Fibroblast of pulmonary artery (primary cell): ENCODE results near the gene IFRD2.
"Not testable (repeated sequence)": the region's sequence is repeated elsewhere in the genome, so short reads cannot be mapped to it uniquely, and the experiment has no call there.

Experiments used
- DNase-seq: peaks from one replicate; pipeline ENCODE4 v3.0.0-alpha.2; 2010; ENCODE audit warnings: low read depth
- H3K4me3 ChIP-seq: replicated peaks from 2 replicates; pipeline ENCODE4 v1.5.1; 2011; ENCODE audit warnings: low read depth, mild to moderate bottlenecking, control low read depth, low read length, moderate library complexity
- CTCF ChIP-seq: IDR thresholded peaks from 2 replicates; pipeline ENCODE4 v1.5.1; 2011; ENCODE audit warnings: mild to moderate bottlenecking, control low read depth, low read length, inconsistent platforms; ENCODE audit errors: missing control alignments

Gene IFRD2

DNA sequence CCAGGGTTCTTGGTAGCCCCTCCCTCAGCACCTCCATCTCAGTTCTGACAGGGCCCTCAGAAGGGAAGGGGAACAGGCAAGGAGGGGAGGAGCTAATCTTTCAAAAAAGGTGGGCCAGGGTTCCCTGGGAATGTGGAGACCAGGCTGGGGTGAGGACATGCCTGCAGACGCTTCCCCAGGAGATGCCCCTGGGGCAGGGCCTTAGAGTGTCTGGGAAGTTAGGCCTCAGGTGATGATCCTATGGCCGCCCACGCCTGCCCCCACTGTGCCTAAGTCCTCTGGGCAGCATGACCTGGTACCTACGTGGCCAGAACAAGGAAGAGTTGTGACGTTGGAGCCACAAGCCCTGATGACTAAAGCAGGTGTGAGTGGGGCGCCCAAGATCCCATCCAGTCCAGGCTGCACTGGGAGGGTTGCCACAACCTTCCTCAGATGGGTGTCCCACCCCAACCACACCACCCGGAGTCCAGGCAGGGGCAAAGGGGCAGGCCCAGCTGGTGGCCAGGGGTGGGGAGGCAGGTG lies 27.2 kb downstream of the IFRD2 start:
- TF ChIP-seq CTCF = no peak
- DNase-seq = no peak
- no peak overlapping the region for H3K4me3 ChIP-seq

DNA sequence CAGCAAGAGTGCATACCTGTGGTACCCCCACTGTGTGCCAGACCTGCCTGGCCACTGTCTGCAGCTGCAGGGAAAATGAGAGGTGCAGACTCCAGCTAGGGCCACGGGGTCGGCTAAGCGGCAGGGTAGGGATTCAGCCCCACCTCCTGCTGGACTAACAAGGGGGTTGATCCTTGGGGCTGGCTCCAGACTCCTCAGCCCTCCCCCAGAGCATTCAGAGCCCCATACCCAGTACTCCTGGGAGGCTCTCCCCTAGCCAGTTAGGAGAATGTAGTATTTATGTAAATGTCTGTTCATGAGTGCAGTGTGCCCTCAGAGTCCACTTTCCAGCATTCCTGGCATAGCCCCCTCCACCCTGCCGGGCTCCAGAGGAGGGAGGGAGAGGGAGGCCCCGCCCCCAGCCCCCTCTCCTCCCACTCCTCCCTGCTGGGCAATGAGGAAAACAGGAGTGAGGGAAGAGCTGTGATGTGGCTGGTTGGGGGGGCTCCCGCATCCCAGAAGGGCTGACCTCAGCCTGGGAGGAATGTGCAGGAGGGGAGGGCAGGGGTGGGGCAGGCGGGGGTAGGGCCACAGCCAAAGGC lies 27.8 kb downstream of the IFRD2 start:
- no peak for TF ChIP-seq CTCF
- H3K4me3 ChIP-seq = no peak overlapping the region
- DNase-seq = peak; percentile 86

DNA sequence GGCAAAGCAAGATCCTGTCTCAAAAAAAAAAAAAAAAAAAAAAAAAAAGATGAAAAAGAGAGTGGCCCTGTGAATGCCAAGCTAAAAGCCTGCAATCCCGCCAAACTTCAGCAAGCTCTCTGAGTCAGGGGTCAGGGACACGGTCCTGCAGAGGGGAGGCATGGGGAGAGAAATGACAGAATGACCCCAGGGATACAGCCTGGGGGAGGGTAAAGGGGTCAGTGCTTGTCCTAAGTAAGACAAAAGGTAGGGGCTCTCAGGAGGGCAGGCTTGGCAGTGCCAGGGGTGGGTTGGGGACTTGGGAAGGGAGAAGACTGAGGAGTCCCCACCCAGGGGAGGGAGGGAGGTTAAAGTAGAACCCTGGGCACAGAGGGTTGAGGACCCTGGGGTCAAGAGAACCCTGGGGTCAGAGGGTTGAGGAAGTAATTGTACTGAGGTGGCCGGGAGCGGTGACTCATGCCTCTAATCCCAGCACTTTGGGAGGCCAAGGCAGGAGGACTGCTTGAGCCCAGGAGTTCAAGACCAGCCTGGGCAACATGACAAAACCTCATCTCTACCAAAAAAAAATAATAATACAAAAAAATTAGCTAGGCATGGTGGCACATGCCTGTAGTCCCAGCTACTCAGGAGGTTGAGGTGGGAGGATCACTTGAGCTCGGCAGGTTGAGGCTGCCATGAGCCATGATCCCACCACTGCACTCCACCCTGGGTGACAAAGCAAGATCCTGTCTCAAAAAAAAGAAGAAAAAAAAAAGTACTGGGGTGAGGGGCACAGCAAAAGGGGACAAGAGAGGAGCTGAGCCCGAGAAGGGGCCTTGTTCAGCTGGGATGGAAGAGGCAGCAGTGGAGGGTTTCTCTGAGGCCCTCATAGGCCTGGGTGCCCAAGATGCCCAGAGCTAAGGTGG lies 28.5 kb downstream of the IFRD2 start:
- H3K4me3 ChIP-seq = no peak overlapping the region
- no peak for TF ChIP-seq CTCF
- DNase-seq = no peak

DNA sequence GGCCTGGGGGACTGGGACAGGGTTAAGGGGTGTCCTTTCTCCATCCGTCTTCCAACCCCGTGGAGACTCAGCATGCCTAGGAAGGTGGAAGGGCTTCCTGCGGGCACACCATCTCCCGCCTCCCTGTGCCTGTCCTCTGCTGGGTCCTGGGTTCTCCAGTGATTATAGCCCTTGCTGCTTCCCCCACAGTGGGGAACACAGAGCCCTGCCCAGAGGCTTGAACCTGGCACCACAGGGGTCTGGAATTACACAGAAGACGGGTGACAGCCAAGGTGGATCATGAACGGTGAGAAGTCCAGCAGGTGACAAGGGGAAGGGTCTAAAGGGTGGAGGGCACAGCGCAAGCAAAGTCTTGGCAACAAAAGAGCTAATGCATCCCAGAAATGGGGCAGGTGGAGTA lies 29.5 kb downstream of the IFRD2 start:
- no peak for DNase-seq

DNA sequence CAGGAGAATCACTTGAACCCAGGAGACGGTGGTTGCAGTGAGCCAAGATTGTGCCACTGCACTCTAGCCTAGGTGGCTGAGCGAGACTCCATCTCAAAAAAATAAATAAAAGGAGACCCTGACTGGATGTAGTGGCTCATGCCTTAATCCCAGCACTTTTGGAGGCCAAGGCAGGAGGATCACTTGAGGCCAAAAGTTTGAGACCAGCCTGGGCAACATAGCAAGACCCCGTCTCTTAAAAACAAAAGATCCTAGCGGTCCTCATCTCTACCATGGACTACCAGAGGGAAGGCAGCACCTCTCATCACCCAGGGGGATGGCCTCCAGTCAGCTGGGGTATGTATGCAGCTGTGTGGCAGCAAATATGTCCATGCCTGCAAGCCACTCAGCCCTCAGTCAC lies 30.0 kb downstream of the IFRD2 start:
- not testable (repeated sequence) for H3K4me3 ChIP-seq, DNase-seq

More for the DNA sequence above, 29.5 kb downstream of the IFRD2 start:
- no peak overlapping the region for H3K4me3 ChIP-seq
- TF ChIP-seq CTCF = no peak

DNA sequence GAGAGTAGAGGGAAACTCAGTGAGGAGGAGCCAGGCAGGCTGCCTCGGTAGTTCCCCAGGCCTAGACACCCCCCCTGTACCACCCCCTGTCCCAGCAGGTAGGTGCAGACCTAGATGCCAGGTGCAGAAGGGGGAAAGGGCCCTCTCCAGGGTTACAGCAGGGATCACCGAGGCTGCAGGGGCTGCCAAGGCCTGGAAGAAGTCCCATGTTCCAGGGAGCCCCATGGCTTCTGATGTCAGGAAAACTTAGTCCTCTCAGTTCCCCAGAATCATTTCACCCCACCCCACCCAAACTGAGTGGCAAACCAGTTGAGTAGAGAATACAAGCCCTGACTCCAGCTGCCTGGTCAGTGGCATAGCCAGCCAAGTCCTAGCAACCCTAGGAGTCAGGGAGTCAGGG lies 30.7 kb downstream of the IFRD2 start:
- no peak for DNase-seq
- H3K4me3 ChIP-seq = no peak overlapping the region
- TF ChIP-seq CTCF = no peak

DNA sequence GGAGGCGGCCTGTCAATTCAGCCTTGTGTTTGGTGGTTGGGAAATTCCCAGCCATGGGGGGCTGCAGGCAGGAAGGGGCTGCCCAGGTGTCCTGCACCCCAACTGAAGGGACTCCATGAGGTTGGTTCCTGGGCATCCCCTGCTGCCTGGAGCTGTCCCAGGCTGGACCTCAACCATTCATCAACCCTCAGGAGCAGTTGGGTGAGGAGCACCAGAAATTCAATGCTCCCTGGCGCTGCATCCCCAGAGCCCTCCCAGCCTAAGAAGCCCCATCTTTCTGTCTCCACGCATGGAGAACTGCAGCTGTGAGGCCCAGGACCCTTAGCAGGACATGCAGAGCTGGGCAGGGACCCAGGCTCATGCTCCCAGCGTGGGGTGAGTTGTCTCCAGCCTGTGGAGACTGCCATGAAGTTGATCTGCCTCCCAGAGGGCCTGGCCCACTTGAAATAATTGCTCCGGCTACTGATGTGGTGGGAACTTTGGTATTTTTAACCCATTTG lies 31.2 kb downstream of the IFRD2 start:
- DNase-seq = no peak
- peak overlapping the region; percentile 55 for H3K4me3 ChIP-seq
- TF ChIP-seq CTCF = no peak
